ENCODE measurements around the gene BICD2.
A peak's percentile ranks its signal among the peaks of the same experiment; 100 is the strongest.
"Not testable (repeated sequence)": the region's sequence is repeated elsewhere in the genome, so short reads cannot be mapped to it uniquely, and the experiment has no call there.

BICD2 gene

GRCh38 chr9:92770360-92770995 is 5.8 kb upstream of the BICD2 start:
- DNase-seq, result peak; percentile 34

DNA sequence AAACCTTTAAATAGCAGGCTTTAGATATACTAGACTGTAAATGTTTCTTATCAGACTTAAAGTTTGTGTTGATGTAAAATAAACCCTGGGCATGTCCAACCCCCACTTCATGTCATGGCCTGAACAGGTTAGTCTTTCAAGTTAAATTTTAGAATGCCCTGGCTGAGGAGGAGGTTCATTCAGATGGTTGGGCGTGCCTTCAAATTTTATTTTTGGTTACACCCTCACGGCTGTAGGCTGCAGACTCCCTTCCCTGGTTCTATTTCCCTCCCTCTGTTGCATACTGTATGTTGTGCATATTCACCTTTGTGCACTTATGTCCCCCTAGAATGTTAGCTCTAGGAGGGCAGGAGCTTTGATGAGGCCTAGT is 5.3 kb upstream of the BICD2 start:
- DNase-seq, result no peak

DNA sequence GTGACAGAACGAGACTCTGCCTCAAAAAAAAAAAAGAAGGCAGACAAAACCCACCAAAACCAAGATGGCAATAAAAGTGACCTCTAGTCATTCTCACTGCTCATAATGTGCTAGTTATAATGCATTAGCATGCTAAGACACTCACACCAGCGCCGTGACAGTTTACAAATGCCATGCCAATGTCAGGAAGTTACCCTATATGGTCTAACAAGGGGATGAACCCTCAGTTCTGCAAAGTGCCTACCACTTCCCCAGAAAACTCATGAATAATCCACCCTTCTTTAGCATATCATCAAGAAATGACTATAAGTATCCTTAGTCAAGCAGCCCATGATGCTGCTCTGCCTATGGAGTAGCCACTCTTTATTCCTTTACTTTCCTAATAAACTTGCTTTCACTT is 4.7 kb upstream of the BICD2 start:
- peak; percentile 22 for DNase-seq

DNA sequence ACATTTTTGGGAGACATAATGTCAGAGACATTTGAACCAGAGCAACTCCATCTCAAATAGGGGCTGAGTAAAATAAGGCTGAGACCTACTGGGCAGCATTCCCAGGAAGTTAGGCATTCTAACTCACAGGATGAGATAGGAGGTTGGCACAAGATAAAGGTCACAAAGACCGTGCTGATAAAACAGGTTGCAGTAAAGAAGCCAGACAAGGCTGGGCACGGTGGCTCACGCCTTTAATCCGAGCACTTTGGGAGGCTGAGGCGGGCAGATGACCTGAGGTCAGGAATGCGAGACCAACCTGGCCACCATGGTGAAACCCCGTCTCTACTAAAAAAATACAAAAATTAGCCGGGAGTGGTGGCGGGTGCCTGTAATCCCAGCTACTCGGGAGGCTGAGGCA is 4.2 kb upstream of the BICD2 start:
- not testable (repeated sequence) for DNase-seq

DNA sequence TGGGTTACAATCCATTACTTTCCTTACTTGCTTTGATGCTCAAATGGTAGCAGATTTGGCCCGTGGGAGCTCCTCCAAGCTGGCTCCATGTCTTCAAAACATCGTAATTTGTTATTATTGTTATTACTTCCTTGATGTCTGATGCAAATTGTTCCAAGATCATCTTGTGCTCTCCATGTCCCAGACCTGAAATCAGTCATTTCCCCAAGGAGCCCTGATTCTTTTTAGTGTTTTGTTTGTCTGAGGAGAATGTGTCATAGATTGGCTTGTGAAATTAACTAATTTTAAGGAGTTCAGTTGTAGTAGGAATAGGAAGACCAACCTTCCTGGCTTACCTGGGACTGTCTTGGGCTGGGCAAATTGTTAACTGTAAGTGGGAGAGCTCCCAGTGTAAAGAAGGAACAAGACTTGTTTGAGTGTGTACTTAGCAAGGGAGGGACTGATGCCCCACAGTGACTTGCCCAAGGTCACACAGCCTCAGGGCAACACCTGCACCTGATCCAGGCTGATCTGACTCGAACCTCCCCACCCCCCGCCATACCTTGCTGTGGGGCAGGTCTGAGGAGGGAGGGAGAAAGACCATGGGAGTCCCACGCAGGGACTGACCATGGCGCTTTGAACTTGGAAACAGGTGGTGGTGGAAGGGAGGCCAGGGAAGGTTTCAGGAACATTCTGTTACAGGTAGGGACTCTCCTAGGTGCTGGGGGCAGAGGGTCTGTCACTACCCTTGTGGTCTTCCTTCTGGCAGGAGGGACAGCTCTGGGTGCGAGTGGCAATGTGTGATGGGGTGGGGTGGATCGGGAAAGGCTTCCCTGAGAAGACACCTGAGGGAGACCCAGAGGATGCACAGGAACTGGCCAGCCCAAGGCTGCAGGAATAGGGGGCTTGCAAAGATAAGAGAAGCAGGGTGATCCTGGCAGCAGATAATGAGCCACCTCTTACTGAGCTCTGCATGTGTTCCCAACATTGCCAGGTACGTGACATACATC is 2.7 kb upstream of the BICD2 start:
- DNase-seq, result no peak

- DNase-seq, result peak; percentile 95
Measured at GRCh38 chr9:92764988-92765936, 629 bp upstream of the BICD2 start.

DNA sequence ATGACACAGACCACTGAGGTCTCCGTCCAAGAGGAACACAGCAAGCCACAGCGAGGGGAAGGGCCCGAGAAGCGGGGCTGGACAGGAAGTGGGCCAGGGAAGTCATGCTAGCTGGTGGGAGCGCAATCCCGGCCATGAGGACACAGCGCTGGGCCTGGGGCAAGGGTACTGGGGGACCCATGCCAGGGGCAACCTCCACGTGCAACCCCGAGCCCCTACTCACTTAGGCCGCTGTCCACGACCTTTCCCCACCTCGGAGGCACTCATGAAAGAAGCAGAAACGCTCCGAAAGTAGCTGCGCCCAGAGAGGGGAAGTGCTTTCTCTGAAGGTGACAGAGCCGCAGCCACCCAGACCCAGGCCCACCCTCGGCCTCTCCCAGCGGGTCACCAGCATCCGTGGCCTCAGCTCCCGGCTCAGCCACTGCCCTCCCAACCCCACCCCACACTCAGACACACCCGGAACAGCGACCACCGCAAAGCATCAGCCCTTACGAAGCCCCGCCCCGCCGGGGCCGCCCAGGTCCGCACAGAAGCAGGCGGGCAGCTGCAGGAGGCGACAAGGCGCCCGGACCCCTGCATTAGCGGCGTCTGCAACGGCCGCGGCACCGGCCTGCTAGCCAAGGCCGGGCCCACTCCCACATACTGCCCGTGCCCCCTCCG is 782 bp downstream of the BICD2 start:
- peak; percentile 46 for DNase-seq

- no peak for DNase-seq
Measured at GRCh38 chr9:92762781-92763708, 1.6 kb downstream of the BICD2 start.

DNA sequence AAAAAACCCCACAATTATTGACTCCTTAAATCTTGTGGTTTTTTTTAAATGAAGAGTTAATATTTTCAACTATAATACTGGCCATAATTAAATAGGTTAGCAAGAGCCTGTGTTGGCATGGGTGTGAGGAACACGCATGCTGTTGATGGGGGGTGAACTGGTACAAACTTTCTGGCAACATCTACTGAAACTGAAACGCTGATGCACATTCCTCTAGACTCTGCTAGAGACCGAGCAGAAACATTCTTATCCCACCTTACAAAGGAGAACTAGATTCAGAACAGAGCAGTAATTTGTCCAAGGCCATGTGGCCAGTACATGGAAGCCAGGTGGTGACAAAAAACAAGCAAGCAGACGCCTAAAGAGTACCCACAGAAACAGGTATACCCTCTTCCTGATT is 2.4 kb downstream of the BICD2 start:
- no peak for DNase-seq

DNA sequence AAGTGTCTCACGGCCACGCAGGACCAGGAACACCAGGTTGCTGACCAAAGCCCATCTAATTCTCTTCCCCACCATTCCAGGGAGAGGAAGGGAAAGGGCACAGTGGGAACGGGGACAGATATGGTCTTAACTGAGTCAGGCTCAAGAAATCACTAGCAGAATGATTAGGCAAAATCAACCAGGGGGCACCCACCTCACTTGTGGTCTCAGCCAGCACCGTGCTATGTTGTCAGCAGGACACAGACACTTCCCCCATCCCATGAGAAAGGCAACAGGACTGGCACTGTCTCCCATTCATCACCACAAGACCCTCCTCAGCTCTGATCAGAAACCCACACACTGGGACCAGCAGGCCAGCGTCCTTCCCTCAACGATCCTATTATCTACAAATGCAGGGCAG is 2.9 kb downstream of the BICD2 start:
- no peak for DNase-seq

DNA sequence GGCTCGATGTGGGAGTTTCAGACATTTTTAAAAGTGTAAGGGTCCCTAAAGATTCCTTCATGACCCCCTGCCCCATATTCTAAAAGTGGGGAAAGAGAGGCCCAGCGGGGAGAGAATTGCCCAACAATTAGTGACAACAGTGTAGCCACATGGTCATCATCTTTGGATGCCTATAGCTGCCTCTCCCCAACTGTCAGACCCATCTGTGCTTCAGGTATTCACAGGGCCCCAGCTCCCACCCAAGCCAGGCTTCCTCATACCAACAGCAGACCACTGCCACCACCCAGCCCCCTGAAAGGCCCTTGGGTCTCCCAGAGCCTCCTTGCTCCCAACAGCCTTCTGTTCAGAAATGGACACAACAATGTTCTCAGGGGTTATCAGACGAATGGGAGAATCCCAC is 4.1 kb downstream of the BICD2 start:
- DNase-seq, result no peak

DNA sequence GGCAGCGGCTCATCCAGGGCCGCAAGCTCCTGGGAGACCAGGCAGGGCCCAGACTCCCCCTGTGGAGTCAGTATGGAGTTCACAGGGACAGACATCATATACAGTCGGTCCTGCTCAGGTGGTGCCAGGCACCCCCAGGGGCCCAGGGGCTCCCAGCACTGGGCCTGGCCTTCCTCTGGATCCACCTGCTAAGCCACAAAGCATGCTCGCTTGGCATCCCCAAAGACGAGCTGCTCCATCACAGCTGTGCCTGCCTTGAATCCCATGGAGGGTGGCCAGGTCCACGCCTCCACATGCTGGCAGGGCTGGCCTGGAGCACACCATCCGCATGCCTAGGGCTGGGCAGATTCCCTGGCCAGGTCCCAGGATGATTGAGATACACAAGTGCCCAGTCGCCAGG is 4.6 kb downstream of the BICD2 start:
- DNase-seq, result no peak

DNA sequence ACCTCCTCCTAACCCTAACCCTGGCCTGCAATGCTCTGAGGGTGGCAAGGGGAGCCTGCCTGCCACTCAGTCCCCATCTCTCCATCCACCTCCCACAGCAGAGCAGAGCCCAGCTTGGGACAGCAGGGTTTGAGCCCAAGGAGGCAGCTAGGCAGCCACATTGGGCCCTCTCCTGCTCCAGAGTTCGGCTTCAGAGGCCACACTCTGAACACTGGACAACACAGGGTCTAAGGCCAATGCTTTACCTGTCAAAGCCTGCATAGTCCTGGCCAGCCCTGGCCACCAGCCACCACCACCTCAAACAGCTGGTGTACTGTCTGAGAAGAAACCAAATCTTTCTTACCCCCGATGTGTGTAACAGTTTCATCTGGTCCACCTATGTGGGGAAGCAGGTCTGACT is 5.2 kb downstream of the BICD2 start:
- no peak for DNase-seq

GRCh38 chr9:92756792-92757191 is 7.8 kb downstream of the BICD2 start:
- no peak for DNase-seq

GRCh38 chr9:92754091-92754745 is 10.4 kb downstream of the BICD2 start:
- no peak for DNase-seq

- no peak for DNase-seq
Measured at GRCh38 chr9:92752812-92753404, 11.7 kb downstream of the BICD2 start.

GRCh38 chr9:92749934-92750315 is 14.7 kb downstream of the BICD2 start:
- DNase-seq, result peak; percentile 63

DNA sequence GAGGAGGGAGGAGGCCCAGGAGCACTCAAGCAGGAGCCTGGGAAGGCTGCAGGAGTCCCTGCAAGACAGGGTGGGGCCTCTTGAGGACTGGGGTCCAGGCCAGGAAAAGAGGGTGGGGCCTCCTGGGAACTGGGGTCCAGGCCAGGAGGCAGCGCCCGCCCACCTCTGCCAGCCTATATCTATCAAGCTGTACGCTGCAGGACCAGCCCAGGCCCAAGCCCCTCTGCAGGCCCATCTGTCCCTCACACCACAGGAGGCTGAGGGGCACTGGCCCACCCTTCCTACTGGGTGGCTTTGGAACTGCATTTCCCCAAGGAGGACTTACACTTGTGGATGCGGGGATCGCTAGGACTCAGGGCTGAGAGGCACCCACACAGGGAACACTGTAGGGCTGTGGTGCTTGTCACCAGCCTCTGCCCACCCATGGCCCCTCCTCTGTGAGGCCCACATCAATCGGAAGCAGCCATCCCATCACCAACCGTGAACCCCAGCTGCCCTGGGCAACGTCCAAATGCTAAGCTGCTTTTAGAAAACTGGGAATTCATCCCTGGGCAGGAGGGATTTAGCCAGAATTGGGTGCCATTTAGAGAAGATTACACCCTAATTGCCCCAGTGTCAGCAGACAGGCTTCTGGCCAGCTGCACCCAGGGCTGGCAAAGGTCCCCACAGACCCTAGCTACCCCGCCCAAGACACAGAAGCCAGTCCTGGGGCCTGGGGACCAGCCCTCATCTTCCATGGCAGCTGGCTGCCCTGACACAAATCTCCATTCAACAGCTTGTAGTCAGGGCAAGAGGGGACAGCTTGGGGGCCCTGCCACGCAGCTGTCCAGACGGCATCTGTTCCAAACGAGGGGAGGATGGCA is 15.3 kb downstream of the BICD2 start:
- no peak for DNase-seq

DNA sequence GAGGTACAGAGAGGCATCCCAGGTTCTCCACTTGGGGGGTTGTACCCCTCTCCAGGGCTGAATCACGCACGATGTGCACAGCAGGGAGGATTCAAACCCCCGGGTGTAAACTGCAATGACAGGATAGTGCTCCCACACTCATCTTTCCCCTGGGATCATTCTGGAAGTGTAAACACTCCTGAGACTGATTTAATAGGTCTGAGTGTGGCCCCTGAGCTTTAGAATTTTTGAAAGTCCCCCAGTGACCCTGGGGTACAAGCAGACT is 16.5 kb downstream of the BICD2 start:
- DNase-seq, result no peak
